Astrocyte of the cerebellum (primary cell): Measurements from ENCODE around the gene HOXD10.

Experiments used
- DNase-seq: peaks from one replicate; pipeline ENCODE4 v3.0.0-alpha.2; 2011; ENCODE audit warnings: low read depth
- H3K4me3 ChIP-seq: 2 replicates; pipeline ENCODE4 v1.5.1; 2011; ENCODE audit warnings: mild to moderate bottlenecking, low read depth, low read length, moderate library complexity
- CTCF ChIP-seq: IDR thresholded peaks from 2 replicates; pipeline ENCODE4 v1.5.1; 2012; ENCODE audit warnings: low read length, low read depth, moderate library complexity, mild to moderate bottlenecking; ENCODE audit errors: missing control alignments
- in situ Hi-C: cut with HindIII; loops from 2 replicates; pipeline ENCODE4 v1.10.0; 2017; ENCODE audit warnings: low sequenced_read_pairs

Gene HOXD10

GRCh38 chr2:176115883-176116813 lies at the start of gene HOXD10:
Gene HOXD10, plus strand, starts transcription at chr2:176116778. Its CDS starts 56 bp downstream, at chr2:176116834.
- H3K4me3 ChIP-seq: no peak within 1 kb of the TSS
- no peak for TF ChIP-seq CTCF
- DNase-seq: no peak
- in situ Hi-C loops: loop anchor here (25.0 kb wide), 1 partner anchor 1021 kb away; no protein-coding TSS in a partner anchor

- in situ Hi-C loops: loop anchor here (25.0 kb wide), 1 partner anchor 381 kb away; no protein-coding TSS in a partner anchor
- DNase-seq: no peak
- TF ChIP-seq CTCF: no peak
- H3K4me3 ChIP-seq: no peak overlapping the region
These were observed 48.8 kb upstream of the HOXD10 start for GRCh38 chr2:176067589-176068418.

GRCh38 chr2:176068419-176068832 lies 48.2 kb upstream of the HOXD10 start:
- DNase-seq: no peak
- H3K4me3 ChIP-seq: no peak overlapping the region
- in situ Hi-C loops: loop anchor here (25.0 kb wide), 1 partner anchor 381 kb away; no protein-coding TSS in a partner anchor
- TF ChIP-seq CTCF: no peak

GRCh38 chr2:176071330-176072291 lies 45.0 kb upstream of the HOXD10 start:
- no peak for DNase-seq
- H3K4me3 ChIP-seq: no peak overlapping the region
- in situ Hi-C loops: loop anchor here (25.0 kb wide), 1 partner anchor 384 kb away; no protein-coding TSS in a partner anchor
- no peak for TF ChIP-seq CTCF

- no peak overlapping the region for H3K4me3 ChIP-seq
- TF ChIP-seq CTCF: no peak
- DNase-seq: no peak
- in situ Hi-C loops: loop anchor here (25.0 kb wide), 1 partner anchor 385 kb away; no protein-coding TSS in a partner anchor
These were observed 44.3 kb upstream of the HOXD10 start for GRCh38 chr2:176072292-176072669.
